ENCODE results near the gene DLG2.

DLG2 gene

DNA sequence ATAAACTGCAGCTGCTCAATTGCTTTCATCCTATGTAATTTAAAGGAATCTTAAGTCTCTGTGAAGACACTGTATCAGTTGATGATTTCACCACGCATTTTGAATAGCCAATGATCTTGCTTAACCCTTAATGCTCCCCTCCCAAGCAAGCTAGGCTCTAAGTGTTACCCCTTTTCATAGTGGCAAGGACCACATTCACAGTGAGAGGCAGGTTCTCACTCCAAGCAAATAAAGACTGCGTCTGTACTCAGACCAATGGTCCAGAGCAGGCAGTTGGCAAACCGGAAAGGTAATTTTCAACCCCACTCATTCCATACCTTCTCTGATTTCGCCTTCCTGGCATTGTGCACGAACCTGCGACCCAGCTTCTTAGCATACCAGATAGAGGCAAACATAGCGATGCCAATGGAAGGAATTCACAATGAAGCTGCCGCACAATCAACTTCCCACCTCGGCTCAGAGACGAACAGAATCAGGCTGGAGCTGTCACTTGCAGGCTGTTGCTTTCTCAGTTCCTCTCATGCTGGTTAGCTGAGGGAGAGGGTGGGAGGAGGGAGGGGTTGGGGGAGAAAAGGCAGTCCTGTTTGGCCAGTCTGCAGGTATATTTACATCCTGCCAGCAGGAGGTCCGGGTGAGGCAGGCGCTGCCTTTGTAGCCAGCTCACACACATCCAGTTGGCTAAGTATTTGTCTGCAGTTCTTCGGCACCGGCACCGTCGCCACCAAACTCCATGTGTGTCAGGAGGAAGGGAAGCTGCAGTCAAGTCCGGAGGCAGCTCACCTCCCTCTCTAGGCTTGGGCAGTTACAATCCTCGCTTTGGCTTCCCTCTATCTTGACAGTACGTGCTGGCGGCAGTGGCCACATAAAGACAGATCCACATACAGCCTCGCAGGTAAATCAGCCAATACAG is 1189.8 kb downstream of the DLG2 start:
- TF ChIP-seq, protein P1, sequence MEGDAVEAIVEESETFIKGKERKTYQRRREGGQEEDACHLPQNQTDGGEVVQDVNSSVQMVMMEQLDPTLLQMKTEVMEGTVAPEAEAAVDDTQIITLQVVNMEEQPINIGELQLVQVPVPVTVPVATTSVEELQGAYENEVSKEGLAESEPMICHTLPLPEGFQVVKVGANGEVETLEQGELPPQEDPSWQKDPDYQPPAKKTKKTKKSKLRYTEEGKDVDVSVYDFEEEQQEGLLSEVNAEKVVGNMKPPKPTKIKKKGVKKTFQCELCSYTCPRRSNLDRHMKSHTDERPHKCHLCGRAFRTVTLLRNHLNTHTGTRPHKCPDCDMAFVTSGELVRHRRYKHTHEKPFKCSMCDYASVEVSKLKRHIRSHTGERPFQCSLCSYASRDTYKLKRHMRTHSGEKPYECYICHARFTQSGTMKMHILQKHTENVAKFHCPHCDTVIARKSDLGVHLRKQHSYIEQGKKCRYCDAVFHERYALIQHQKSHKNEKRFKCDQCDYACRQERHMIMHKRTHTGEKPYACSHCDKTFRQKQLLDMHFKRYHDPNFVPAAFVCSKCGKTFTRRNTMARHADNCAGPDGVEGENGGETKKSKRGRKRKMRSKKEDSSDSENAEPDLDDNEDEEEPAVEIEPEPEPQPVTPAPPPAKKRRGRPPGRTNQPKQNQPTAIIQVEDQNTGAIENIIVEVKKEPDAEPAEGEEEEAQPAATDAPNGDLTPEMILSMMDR (IDR thresholded peaks at IDR 0.05), result no peak

DNA sequence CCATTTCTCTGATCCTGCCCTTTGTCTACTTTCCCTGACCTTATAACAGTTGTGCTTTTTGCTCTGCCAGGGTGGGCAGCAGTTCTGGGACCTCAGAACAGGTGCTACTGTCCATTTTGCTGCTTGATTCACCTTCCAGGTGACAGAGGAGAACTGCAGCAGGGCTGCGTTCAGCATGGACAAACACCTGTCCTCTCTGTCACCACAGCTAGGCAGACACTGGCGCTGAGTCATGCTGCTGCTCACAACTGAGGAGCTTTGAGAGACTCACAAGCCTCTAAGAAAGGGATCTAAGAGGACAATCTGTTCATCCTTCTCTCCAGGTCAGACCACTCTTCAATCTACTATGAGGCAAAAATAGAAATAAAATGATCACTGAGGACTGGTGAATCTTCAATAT is 1196.5 kb downstream of the DLG2 start:
- TF ChIP-seq, protein P1 (IDR thresholded peaks at IDR 0.05), result no peak

DNA sequence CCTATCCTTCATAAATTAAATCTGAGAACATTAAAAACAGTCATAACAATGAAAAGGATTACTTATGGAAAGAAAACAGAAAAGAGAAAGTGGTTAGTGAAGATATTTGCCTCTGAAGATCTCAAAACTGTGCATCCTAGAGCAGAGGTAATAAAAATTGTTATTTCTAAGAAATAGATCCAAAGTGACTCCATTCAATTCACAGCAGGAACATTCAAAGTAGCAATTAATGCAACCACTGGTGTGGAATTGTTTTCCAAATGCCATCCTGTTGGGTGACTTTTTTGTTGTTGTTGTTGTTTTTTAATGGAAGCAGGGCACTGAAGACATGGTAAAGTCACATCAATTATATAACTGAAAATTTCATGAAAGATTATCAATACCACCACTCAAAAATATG is 1201.5 kb downstream of the DLG2 start:
- TF ChIP-seq, protein P1 (IDR thresholded peaks at IDR 0.05), result no peak

DNA sequence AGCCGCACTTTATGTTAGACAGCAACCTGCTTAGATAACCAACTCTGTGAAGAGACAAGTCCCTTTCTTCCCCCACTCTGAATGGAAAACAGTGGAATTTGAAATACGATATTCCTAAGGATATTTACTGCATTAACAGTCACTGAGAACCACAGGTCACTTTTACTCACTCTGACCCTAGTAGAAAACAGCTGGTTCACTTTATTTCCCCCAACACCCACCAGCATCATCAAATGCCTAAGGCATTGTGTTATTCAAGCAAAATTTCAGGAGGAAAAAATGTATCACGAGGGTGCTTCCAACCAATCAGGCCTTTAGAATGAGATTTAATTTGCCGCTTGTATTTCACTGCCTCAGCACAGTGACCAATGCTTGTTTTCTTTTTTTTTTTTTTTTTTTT is 1206.9 kb downstream of the DLG2 start:
- TF ChIP-seq, protein P1 (IDR thresholded peaks at IDR 0.05), result no peak

DNA sequence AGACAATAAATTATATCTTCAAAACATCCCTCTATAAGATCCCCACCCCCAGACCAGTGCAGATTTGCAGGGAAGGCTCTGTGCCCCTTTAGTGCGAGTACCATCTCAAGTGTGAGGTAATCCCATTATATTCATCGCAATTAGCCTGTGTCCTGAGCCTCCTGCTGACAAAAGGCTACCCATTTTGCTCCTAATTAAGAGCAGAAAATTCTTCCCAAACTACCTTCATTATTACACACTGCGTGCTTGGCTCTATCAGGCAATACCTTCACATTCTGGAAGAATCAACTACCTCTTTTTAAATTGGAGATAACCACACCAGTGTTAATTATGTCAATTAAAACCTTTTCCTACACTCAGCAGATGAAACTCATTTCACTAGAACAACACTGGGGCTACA is 1207.5 kb downstream of the DLG2 start:
- TF ChIP-seq, protein P1 (IDR thresholded peaks at IDR 0.05), result no peak

DNA sequence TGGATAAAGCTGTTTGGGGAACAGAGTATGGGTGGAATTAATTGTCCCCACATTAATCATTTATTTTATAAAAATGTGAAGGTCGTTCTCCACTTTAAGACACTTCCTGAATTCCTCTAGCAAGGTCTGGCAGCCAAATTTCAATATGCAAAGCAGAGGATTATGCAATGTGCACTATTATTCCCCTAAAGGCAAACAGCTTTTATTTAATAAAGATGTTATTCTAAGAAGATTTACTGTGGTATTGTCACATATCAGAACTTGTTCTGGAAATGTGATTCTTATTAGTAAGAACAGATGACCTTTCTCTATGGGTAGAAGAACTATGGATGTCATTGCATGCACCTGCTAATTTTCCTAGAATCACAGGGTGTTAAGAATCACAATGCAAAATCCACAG is 1212.2 kb downstream of the DLG2 start:
- TF ChIP-seq, protein P1 (IDR thresholded peaks at IDR 0.05), result no peak

DNA sequence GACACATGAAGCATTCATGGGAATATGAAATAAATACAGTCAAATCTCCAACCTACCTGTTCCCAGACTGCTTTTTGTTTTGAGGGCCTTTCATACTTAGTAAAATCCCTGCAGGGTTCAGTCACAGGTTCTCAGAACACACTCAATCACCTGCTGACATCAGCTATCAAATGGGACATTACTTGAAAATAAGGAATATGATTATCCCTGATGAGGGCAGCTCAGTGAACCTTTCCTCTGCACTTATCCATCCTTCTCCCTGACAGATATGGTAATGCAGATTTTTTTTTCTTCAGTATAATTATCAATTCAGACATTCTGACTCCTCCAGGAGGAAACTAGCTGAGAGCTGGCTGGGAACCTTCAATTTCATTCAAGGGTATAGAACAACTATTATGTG is 1213.6 kb downstream of the DLG2 start:
- TF ChIP-seq, protein P1 (IDR thresholded peaks at IDR 0.05), result no peak

Measured in LNCAP (cell line).